ENCODE data around the gene SLC4A3.

The SLC4A3 gene

DNA sequence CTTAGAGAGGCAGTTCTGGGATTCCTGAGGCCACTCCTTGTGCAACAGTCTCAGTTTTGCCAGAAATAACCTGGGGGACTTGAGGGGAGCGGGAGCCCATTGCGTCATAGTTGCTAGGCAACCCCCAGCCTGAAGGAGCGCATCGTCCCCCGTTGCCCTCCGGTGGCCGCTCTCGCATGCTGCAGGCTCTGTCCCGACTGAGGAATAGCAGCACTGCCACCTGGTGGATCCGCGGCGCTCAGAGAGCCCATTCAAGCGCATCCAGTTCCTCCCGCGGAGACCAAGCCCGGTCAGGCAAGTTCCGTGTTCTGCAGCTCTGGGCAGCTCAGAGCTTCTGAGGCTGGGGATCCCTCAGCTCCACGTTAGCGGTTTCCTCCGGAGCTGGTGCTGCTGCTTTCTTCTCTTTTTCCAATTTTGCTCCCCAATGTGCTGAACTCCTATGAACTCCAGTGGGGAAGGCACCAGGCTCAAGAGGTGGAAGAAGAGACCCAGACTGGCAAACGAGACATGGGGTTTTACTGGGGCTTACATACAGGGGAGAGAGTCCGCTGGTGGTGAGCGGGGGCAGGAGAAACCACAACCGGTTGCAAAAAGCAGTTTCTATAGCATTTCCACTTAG is 15.1 kb downstream of the SLC4A3 start:
- TF ChIP-seq GATA2 (IDR thresholded peaks at IDR 0.05; ENCODE audit: low read depth, low read length) (no peak), GATA3 (IDR thresholded peaks at IDR 0.05; ENCODE audit: low read depth, low read length) (no peak)

DNA sequence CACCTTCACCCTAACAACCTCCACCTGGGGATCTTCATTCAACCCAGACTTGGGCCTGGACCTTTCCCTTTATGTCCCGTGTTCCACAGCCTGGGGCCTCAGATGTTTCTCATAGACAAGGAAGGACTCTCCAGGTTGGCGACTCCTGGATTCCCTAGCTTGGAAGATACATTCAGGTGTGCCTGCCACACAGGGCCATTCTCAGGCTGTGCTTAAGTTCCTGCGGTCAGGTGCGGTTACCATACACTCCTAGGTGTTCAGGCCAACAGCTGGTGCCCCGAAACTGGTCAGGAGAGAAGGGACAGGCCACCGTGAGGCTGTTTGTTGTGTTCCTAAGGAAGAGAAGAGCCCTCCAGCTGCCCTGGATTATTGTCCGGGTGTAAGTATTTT is 15.6 kb downstream of the SLC4A3 start:
- TF ChIP-seq GATA2 (IDR thresholded peaks at IDR 0.05; ENCODE audit: low read depth, low read length) (no peak), GATA3 (IDR thresholded peaks at IDR 0.05; ENCODE audit: low read depth, low read length) (no peak)

DNA sequence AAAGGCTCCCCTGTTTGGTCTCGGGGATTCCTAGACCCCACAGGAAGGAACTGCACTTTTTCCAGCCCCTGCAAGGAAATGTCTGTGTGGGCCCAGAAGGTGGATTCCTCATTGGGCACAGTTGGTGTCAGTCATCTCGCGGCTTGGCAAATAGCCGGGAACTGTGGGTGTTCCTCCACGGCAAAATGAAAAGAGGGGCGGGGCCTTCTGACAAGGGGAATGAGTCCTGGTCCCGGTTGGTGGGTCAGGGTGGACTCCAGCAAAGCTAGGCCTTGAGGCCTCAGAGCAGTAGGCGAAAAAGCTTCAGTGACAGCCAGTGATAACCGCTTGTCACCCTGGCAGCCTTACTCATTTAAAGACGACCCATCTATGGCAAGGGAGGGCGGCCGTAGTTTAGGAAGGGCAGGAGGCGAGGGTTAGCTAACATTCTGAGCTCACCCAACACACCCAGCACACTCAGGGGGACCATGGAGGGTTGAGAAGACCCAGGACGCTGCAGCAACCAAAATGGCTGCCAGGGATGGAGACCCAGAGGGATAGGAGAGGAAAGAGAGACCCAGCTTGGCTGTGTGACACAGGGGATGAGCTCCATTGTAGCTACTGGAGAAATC is 16.5 kb downstream of the SLC4A3 start:
- TF ChIP-seq GATA2 (IDR thresholded peaks at IDR 0.05; ENCODE audit: low read depth, low read length) (no peak), GATA3 (IDR thresholded peaks at IDR 0.05; ENCODE audit: low read depth, low read length) (no peak)

DNA sequence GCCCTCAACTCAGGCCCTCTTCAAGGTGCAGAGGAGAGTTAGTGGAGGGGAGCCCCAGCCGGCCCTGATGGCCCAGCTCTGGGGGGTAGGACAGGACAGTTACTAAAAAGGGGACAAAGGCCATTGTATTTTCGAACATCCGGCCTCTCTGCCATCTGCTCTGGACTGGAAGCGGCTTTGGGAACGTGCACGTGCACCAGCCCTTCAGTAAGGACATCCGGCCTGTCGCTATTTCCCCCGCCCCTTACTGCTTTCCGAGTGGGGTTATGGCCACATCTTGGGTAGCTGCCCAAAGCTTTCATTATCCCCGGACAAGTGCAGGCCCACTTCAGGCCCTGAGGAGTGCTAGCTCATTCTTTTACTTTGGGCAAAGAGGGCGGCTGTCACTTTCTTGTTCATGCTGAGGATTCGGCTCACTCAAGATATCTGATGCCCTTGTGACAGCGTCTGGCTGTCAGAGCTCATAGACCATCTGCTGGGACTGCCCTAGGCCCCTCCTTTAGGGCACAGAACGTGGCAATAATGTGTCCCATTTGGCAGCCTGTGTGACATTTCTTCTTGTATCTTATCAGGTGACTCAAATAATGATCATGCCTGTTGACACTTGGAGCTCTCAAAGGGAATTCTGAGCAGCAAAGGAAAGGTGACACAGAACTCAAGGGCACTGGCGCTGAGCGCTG is 17.5 kb downstream of the SLC4A3 start:
- TF ChIP-seq GATA3 (IDR thresholded peaks at IDR 0.05; ENCODE audit: low read depth, low read length) (no peak), GATA2 (IDR thresholded peaks at IDR 0.05; ENCODE audit: low read depth, low read length) (no peak)

DNA sequence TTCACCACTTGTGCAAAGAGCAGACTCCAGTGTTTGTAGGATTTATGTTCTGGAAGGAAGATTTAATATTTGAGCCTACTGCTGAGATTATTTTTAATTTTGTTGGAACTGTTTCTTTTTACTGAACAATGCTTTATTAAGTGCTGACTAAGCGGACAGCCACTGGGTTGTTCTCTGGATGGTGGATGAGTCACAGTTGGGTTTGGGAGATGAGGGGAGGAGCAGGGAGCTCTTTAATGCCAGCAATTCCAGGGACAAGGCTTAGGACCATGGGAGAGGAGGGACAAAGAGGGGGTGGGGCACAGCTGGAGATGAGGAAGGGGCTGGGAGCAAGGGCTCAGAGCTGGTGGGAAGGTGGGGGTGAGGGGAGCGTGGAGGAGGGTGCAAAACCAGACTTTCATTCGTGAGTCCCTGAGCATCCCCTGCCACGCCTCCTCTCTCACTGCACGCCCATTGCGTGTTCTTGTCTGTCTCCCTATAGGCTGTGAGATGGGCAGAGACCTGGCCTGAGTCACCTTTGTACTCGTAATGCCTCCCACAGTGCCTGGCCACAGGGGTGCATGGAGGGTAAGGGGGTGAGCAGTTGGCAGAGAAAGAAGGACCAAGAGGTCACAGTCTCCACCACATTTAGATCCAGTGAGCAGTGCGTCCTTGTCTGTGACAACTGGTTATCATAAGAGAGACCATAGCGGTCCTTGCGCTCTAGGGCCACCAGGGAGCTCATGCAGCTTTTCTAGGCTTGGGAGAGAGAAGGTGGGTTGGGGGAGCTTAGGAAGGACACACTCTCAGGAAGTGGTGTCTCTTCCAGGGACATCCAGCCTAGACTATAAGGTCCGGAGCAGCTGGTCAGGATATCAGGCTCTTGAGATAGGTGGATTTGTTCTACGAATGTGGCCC is 18.4 kb downstream of the SLC4A3 start:
- TF ChIP-seq GATA3 (IDR thresholded peaks at IDR 0.05; ENCODE audit: low read depth, low read length): no peak
- TF ChIP-seq GATA2 (IDR thresholded peaks at IDR 0.05; ENCODE audit: low read depth, low read length): no peak

DNA sequence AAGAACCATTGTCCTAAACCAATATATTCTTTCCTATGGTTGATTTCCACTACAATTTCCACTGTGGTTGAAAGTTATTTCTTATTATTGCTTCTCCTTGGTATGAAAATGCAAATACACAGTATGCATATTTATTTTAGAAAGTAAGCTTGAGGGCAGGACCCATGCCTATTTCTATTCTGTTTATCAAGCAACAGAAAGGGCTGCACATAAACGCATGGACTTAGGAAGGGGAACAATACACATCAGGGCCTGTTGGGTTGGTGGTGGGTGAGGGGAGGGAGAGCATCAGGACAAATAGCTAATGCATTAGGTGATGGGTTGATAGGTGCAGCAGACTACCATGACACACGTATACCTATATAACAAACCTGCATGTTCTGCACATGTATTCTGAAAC is 20.7 kb downstream of the SLC4A3 start:
- TF ChIP-seq GATA3 (IDR thresholded peaks at IDR 0.05; ENCODE audit: low read depth, low read length) (no peak), GATA2 (IDR thresholded peaks at IDR 0.05; ENCODE audit: low read depth, low read length) (no peak)

DNA sequence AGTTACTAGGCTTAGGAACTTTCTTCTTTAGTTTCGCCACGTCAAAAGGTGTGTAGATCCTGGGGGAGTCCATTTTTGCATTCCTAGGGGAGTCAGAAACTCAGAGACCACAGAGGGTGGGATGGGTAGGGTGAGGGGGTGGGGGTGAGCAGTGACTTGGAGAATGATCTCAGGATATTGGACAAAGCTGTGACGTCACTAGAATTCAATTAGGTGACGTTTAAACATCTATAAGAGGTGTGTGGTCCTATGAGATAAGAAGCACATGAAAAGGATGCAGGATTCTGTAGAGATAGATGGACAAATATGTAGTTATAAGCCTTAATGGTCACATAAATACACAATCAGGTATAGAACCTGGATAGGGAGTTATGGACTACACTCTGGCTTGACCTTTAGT is 21.5 kb downstream of the SLC4A3 start:
- TF ChIP-seq GATA2 (IDR thresholded peaks at IDR 0.05; ENCODE audit: low read depth, low read length) (no peak), GATA3 (IDR thresholded peaks at IDR 0.05; ENCODE audit: low read depth, low read length) (no peak)

DNA sequence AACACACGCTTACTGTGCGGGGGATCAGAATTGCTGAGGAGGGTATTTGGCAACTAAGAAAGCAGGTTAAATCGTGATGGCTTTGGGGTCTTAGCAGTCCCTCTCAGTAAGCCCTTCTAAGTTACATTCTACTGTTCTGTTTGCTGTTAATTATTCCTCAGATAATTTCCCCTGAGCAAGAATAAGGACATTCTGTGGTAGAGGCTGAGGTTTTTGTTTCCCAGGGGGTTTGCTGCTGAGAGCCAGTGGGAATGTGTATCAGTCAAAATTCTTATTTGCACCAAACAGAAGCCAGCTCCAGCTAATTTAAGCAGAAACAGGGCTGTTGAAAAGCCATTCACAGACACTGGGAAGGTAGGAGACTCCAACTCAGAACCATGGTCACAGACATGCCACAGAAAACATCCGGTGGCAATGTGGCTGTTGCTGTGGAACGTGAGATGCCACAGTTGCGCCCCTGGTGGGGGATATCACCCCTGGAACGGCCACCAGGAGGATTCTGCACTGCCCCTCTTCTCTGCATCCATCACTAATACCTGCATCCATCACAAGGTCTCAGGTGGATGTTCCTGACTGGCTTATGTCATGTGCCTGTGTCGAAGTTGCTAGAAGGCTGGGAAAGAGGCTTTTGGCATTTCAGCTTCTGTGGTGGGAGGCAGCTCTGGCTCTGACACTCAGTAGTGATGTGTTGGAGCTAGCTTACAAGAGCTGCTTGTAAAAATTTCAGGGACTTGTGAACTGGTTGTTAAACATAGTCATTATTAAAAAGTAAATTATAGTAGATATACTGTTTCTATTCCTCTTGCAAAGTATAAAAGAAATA is 23.2 kb downstream of the SLC4A3 start:
- no peak for TF ChIP-seq GATA2 (IDR thresholded peaks at IDR 0.05; ENCODE audit: low read depth, low read length)
- TF ChIP-seq GATA3 (IDR thresholded peaks at IDR 0.05; ENCODE audit: low read depth, low read length): no peak

DNA sequence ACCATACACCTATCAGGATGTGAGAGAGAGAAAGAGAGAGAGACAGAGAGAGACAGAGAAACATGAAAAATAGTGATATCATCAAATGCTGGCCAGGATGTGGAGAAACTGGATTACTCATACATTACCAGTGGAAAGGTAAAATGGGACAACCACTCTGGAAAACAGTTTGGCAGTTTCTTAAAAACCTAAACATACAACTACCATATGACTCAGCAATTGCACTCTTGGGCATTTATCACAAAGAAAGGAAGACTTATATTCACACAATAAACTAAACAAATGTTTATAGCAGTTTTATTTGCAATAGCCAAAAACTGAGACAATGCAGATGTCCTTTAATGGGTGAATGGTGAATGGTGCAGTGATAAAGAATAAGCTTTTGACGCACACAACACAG is 29.1 kb downstream of the SLC4A3 start:
- no peak for TF ChIP-seq GATA3 (IDR thresholded peaks at IDR 0.05; ENCODE audit: low read depth, low read length)
- TF ChIP-seq GATA2 (IDR thresholded peaks at IDR 0.05; ENCODE audit: low read depth, low read length): no peak

DNA sequence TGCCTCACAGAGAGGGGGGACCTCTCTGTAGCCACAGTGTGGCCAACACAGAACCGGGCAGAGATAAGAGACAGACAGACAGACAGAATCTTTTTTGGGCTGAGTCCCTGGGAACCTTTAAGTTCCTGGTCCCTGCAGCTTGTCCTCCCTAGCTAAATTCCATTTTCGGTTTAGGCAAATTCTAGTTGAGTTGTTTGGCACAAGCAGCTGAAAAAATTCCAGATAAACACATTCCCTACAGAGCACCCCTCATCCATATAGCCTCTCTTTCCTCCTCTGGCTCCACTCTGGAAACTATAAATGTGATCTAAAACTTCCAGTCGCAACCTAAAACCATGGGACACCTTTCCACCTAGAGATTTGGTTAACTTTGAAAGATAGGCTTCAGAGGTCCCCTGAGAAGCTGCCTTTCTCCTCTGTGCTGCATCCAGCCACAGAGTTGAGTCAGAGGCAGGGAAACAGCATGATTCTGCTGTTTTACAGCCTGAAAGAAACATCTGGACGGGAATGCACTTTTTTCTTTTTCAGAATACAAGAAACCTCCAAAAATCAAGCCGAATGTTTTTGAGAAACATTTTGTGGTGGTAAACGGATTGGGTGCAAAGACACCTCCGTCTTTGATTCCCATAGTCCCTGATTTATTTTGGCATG is 30.9 kb downstream of the SLC4A3 start:
- TF ChIP-seq GATA3 (IDR thresholded peaks at IDR 0.05; ENCODE audit: low read depth, low read length): no peak
- no peak for TF ChIP-seq GATA2 (IDR thresholded peaks at IDR 0.05; ENCODE audit: low read depth, low read length)

DNA sequence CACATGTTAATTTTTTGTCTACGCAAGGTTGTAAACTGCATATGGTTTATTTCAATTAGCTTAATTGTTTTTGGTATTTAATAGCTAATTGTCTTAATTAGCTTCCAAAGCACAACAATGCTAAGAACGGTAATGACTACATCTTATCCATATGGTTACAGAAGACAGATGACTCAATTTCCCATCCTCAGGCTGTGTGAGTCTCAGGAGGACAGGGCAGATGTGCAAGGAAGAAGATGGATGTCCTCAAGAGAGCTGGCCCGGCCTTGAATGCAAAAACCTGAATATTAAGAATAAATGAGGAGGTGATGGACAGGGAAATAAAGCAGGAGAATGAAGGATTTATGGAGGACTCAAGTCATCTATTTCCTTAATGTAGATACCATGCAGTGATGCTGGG is 31.4 kb downstream of the SLC4A3 start:
- TF ChIP-seq GATA3 (IDR thresholded peaks at IDR 0.05; ENCODE audit: low read depth, low read length) (no peak), GATA2 (IDR thresholded peaks at IDR 0.05; ENCODE audit: low read depth, low read length) (no peak)

DNA sequence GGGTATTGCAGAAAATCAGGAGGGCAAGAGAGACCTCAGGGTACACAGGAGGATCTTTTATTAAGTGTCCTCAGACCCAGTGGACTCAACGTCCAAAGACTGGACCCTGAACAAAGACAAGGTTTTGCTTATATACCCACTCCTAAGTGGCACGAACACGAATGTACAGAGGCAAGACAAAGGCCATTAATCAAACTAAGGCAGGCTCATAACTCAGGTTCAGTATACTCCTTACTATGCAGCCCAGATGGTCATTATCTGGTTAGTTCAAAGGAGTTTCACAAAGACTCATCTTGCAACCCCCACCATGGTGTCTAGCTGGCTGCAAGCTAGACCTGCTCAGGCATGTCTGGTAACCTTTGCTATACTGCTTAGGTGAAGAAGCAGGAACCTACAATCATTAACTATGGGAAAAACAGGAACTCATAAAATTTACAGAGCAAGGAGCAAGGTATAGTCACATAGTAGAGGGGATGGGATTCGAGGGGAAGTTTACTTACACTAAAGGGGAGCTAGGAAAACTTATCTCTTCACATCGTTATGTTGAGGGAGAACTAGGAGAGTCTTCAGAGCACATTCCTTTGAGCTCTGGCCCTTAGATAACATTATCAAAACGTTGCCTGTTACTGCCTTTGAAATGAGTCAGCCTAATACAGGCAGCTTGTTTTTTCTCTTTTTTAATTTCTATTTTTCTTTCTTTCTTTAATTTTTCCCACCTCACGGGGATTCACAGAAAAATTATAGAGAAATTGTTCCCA is 33.9 kb downstream of the SLC4A3 start:
- TF ChIP-seq GATA3 (IDR thresholded peaks at IDR 0.05; ENCODE audit: low read depth, low read length): no peak
- no peak for TF ChIP-seq GATA2 (IDR thresholded peaks at IDR 0.05; ENCODE audit: low read depth, low read length)
